Lower lobe of right lung (tissue), 2 donors: ENCODE measurements around the gene CUBN. TPM values are rescaled to one million over a fixed set of nuclear protein-coding genes. Genes with fewer than 3 reads are reported as not detected.

ENCODE experiments used
- ATAC-seq, 2 donors: fragments of 200-7000 bp; cut with Tn5 transposase; one replicate each; pipeline ENCODE4 v1.9.1; 2020 to 2022; ENCODE audit warnings: mild to moderate bottlenecking in 2 of 2, moderate library complexity in 2 of 2
- DNase-seq: peaks from one replicate; pipeline ENCODE4 v3.0.0-alpha.2; 2020
- H3K27ac ChIP-seq: fragments of 200-600 bp; one replicate; pipeline ENCODE4 v1.8.0; 2022
- H3K27me3 ChIP-seq: fragments of 200-600 bp; one replicate; pipeline ENCODE4 v1.8.0; 2022; ENCODE audit warnings: low read depth
- H3K36me3 ChIP-seq: fragments of 200-600 bp; one replicate; pipeline ENCODE4 v1.8.0; 2022; ENCODE audit warnings: mild to moderate bottlenecking
- H3K4me1 ChIP-seq: fragments of 200-600 bp; one replicate; pipeline ENCODE4 v1.8.0; 2022
- H3K4me3 ChIP-seq: fragments of 200-600 bp; one replicate; pipeline ENCODE4 v1.8.0; 2022; ENCODE audit warnings: mild to moderate bottlenecking
- H3K9me3 ChIP-seq: fragments of 200-600 bp; one replicate; pipeline ENCODE4 v1.8.0; 2022
- intact Hi-C: fragments of 100-400 bp; cut with DNase I; formaldehyde crosslinking; loops from one replicate; pipeline ENCODE4 v1.11.0; 2022
- total RNA-seq: library from RNA; stranded (reverse); fragmentation: NEBNext Ultra II Directional; extraction: Animal tissue kit (Norgen Biotek cat#: 25700); gene quantifications from one replicate; pipeline ENCODE4 v1.2.1, GENCODE V29; 2021
- TF ChIP-seq, protein P1 (sequence below): fragments of 200-600 bp; IDR thresholded peaks from one replicate; pipeline ENCODE4 v1.8.0; 2022; ENCODE audit warnings: antibody characterized with exemption, mild to moderate bottlenecking
- donor health status: DM: no; HTN: yes; CAD: no; lungs with severe emphysema.

Gene CUBN
- total RNA-seq, 1 donor from 2014 or later = 2.2 TPM

DNA sequence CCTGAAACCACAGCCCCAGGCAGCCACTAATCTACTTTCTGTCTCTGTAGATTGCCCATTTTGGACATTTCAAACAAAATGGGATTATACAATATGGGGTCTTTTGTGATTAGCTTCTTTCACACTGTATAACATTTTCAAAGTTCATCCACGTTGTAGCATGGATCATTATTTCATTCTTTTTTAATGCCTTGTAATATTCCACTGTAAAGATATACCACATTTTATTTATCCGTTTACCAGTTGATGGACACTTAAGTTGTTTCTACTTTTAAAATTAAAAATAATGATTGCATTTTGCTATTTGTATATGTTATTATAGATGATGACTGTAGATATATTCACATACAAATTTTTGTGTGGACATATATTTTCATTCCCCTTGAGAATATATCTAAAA is 60.7 kb downstream of the CUBN start:
- Histone ChIP-seq H3K36me3 (no peaks in the 10 kb centered on the region), H3K4me3 (no peak overlapping the region), H3K4me1 (no peaks in the 10 kb centered on the region), H3K9me3 (no peaks in the 10 kb centered on the region), H3K27me3 (no peaks in the 10 kb centered on the region), H3K27ac (no peak overlapping the region)
- TF ChIP-seq, protein P1, sequence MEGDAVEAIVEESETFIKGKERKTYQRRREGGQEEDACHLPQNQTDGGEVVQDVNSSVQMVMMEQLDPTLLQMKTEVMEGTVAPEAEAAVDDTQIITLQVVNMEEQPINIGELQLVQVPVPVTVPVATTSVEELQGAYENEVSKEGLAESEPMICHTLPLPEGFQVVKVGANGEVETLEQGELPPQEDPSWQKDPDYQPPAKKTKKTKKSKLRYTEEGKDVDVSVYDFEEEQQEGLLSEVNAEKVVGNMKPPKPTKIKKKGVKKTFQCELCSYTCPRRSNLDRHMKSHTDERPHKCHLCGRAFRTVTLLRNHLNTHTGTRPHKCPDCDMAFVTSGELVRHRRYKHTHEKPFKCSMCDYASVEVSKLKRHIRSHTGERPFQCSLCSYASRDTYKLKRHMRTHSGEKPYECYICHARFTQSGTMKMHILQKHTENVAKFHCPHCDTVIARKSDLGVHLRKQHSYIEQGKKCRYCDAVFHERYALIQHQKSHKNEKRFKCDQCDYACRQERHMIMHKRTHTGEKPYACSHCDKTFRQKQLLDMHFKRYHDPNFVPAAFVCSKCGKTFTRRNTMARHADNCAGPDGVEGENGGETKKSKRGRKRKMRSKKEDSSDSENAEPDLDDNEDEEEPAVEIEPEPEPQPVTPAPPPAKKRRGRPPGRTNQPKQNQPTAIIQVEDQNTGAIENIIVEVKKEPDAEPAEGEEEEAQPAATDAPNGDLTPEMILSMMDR = no peak
- intact Hi-C loops = no loop called here
- DNase-seq = no peak
- ATAC-seq = no peak

DNA sequence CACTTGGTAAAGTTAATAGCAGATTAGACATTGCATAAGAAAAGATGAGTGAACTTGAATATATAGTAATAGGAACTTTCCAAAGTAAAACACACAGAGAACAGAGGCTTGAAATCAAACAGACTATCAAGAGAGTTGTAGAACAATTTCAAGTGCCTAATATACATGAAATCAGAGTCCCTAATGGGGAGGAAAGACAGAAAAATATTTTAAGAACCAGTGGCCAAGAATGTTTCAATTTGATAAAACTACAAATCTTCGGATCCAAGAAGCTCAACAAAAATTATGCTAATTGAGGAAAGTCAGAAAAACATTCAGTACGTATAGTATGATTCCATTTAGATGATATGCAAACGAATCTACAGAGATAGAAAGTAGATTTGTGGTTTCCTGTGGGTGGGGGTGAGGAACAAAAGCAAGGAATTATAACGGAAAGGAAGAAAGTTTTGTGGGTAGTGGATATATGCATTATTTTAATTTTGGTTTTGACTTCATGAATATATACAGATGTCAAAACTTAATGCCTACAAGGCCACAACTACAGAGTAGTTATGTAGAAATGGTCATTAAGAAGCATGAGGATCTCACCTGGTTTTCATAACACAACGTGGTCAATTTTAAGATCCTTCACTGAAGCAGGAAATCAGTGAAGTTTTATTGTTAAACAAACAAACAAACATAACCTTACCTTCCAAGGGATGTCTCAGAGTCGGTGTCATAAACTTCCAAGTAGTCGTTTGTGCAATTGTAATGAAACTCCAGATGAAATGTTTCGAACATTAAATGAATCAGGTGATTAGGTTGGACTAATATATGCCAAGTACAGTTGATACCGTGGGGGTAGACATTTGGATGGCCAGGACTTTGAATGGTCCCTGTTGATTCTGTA is 62.0 kb downstream of the CUBN start:
- Histone ChIP-seq H3K27ac (no peak overlapping the region), H3K4me1 (no peaks in the 10 kb centered on the region), H3K9me3 (no peaks in the 10 kb centered on the region), H3K4me3 (no peak overlapping the region), H3K27me3 (no peaks in the 10 kb centered on the region), H3K36me3 (no peaks in the 10 kb centered on the region)
- ATAC-seq = no peak
- intact Hi-C loops = no loop called here
- TF ChIP-seq, protein P1 = no peak
- DNase-seq = no peak

DNA sequence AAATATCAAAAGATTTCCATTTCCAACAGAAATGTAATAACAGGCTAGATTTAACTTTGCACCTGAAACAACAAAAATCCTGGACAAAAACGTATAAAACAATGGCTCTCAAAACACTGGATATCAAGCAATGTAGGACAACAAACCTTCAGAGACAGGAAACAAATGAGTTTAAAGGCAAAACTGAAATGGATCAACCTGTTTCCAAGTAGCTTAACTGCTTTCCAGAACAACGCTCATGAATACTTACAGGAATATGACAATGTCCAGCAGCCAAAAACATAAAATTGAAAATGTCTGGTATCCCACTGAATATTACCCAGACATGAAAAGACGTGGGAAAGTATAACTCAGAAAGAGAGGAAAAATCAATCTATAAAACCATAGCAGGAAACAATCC is 62.8 kb downstream of the CUBN start:
- DNase-seq = no peak
- Histone ChIP-seq H3K9me3 (no peaks in the 10 kb centered on the region), H3K36me3 (no peaks in the 10 kb centered on the region), H3K27me3 (no peaks in the 10 kb centered on the region), H3K4me1 (no peaks in the 10 kb centered on the region), H3K27ac (no peak overlapping the region), H3K4me3 (no peak overlapping the region)
- TF ChIP-seq, protein P1 = no peak
- ATAC-seq = no peak
- intact Hi-C loops = no loop called here

DNA sequence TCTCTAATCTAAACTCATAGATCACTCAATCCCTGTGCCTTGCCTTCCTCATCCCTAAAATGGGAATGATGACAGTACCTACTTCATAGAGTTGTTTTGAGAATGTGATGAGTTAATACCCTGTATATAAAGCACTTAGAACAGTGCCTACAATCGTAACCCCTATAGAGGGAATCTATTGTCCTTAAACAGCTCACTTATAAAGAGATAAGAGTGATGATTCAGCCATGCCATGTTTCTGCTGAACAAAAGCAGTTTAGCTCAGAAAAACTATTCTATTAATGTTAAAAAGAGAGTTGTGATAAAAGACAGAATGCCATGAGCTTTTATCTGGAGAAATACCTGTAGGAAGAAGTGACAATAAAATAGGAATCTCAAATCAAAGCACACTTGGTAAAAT is 63.6 kb downstream of the CUBN start:
- TF ChIP-seq, protein P1 = no peak
- intact Hi-C loops = no loop called here
- Histone ChIP-seq H3K36me3 (no peaks in the 10 kb centered on the region), H3K4me1 (no peaks in the 10 kb centered on the region), H3K27ac (no peak overlapping the region), H3K9me3 (no peaks in the 10 kb centered on the region), H3K27me3 (no peaks in the 10 kb centered on the region), H3K4me3 (no peak overlapping the region)
- ATAC-seq = no peak
- DNase-seq = no peak

DNA sequence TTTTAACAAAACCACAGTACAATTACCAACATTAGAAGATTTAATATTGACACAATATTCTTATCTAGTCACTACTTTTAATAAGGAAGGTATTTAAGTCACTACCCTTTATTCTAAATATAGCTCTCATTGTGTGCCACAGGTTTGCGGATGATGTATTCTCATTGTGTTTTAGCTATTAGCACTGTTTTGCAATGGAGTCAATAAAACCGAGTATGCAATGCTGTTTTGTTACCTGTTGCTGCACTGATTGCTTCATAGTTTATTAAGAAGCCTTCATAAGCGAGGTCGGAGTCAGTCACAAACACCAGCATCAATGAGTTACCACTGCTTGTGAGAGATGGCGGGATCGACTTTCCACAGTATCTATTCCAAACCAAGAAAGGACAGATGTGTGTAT is 64.3 kb downstream of the CUBN start:
- Histone ChIP-seq H3K9me3 (no peaks in the 10 kb centered on the region), H3K27ac (no peak overlapping the region), H3K4me1 (no peaks in the 10 kb centered on the region), H3K27me3 (no peaks in the 10 kb centered on the region), H3K4me3 (no peak overlapping the region), H3K36me3 (no peaks in the 10 kb centered on the region)
- no peak for DNase-seq
- TF ChIP-seq, protein P1 = no peak
- intact Hi-C loops = no loop called here
- no peak for ATAC-seq
